Bronchial epithelial cell (primary cell): ENCODE results near the gene RNFT2. TPM values are rescaled to one million over a fixed set of nuclear protein-coding genes. Genes with fewer than 3 reads are reported as not detected.

Experiments
- DNase-seq: peaks from one replicate; pipeline ENCODE4 v3.0.0-alpha.2; 2010; ENCODE audit warnings: low read depth
- FAIRE-seq: peaks from 2 replicates; lab custom pipeline; 2011; peaks lifted over from hg19 to GRCh38; lab: Jason Lieb, UNC
- H3K27me3 ChIP-seq: 2 replicates; pipeline ENCODE4 v1.5.1; 2011; ENCODE audit warnings: low read length; ENCODE audit not compliant: control insufficient read depth, insufficient read depth
- H3K36me3 ChIP-seq: 2 replicates; pipeline ENCODE4 v1.5.1; 2011; ENCODE audit warnings: low read length; ENCODE audit not compliant: control insufficient read depth, insufficient read depth
- H3K4me3 ChIP-seq: 2 replicates; pipeline ENCODE4 v1.5.1; 2011; ENCODE audit warnings: mild to moderate bottlenecking, low read depth, low read length, control low read depth
- CTCF ChIP-seq: IDR thresholded peaks from 2 replicates; pipeline ENCODE4 v1.5.1; 2011; ENCODE audit warnings: mild to moderate bottlenecking, moderate library complexity, low read length, control low read depth, inconsistent platforms; ENCODE audit not compliant: insufficient read depth, severe bottlenecking
- total RNA-seq: library from RNA; depleted of rRNA; stranded (reverse); fragments of >200 nt; gene quantifications from 2 replicates; pipeline ENCODE4 v1.2.1, GENCODE V29; 2014

The RNFT2 gene
- total RNA-seq, 1 donor from 2014 or later, result 0.26 TPM

GRCh38 chr12:116713527-116713926 lies 24.6 kb upstream of the RNFT2 start:
- TF ChIP-seq CTCF, result no peak
- no peak for FAIRE-seq
- H3K36me3 ChIP-seq, result peaks cover 4% of the 10 kb centered on the region

GRCh38 chr12:116714175-116714574 lies 23.9 kb upstream of the RNFT2 start:
- DNase-seq, result no peak
- no peak for FAIRE-seq
- Histone ChIP-seq H3K27me3 (peaks cover 2% of the 10 kb centered on the region), H3K36me3 (peaks cover 4% of the 10 kb centered on the region), H3K4me3 (no peak overlapping the region)
- no peak for TF ChIP-seq CTCF

More at GRCh38 chr12:116713527-116713926, 24.6 kb upstream of the RNFT2 start:
- Histone ChIP-seq H3K4me3 (no peak overlapping the region), H3K27me3 (peaks cover 2% of the 10 kb centered on the region)
- DNase-seq, result no peak

GRCh38 chr12:116717466-116718437 lies 20.4 kb upstream of the RNFT2 start:
- H3K36me3 ChIP-seq, result peaks cover 6% of the 10 kb centered on the region
- H3K4me3 ChIP-seq, result no peak overlapping the region
- TF ChIP-seq CTCF, result no peak
- no peaks in the 10 kb centered on the region for H3K27me3 ChIP-seq
- no peak for DNase-seq
- FAIRE-seq, result no peak

GRCh38 chr12:116718655-116719454 lies 19.3 kb upstream of the RNFT2 start:
- Histone ChIP-seq H3K27me3 (no peaks in the 10 kb centered on the region), H3K4me3 (no peak overlapping the region), H3K36me3 (peaks cover 6% of the 10 kb centered on the region)
- FAIRE-seq (no peak), DNase-seq (peak; percentile 37)
- no peak for TF ChIP-seq CTCF

- no peak for TF ChIP-seq CTCF
- no peaks in the 10 kb centered on the region for H3K27me3 ChIP-seq
- FAIRE-seq (no peak), DNase-seq (no peak)
- peaks cover 6% of the 10 kb centered on the region for H3K36me3 ChIP-seq
- H3K4me3 ChIP-seq, result no peak overlapping the region
Observed at GRCh38 chr12:116719731-116720528, 18.2 kb upstream of the RNFT2 start.
